HG03108 (cell line): ENCODE data around the gene PLA2G2C.

Experiments used
- ATAC-seq: cut with Tn5 transposase; IDR thresholded peaks from one replicate; pipeline ENCODE4 v1.9.1; 2021; ENCODE audit warnings: moderate library complexity; ENCODE audit not compliant: unreplicated experiment

PLA2G2C gene

GRCh38 chr1:20184997-20185833 lies 1.1 kb downstream of the PLA2G2C start:
- no peak for ATAC-seq

DNA sequence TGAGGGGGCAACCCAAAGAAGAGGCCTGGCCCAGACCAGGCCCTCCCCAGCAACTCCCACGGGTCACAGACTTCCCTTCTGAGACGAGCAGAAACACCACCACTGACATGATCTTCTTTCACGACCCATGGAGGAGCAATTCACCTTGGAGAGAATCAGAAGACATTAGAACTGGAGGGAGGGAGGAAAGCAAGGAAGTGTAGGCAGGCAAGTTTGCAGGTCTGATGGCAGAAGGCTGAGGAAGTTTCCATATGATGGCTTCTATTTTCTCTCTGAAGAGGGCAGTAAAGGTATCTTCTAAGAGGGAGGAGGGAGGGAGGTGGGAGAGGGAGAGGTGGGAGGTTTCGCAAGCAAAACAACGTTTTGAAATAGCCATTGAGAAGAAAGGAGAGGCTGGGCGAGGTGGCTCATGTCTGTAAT lies 1.8 kb downstream of the PLA2G2C start:
- ATAC-seq = no peak

- no peak for ATAC-seq
These were observed 2.6 kb downstream of the PLA2G2C start for GRCh38 chr1:20183616-20184271.

DNA sequence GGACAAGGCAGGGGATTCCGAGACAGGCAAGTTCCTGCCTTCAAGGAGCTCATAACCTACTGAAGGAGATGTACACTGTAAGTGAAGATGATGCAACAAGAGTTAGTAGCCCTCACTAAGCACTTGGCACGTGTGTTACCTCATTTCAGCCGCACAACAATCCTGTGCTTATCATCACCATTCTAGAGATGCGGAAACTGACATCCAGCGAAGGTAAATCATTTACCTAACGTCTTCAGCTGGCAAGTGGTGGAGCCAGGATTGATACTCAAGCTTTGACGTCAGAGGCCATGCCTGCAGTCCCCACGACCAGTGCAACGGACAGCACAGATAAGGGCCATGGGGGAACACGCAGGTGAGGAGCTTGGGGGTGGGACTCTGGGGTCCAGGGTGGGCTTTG lies 3.3 kb downstream of the PLA2G2C start:
- no peak for ATAC-seq

DNA sequence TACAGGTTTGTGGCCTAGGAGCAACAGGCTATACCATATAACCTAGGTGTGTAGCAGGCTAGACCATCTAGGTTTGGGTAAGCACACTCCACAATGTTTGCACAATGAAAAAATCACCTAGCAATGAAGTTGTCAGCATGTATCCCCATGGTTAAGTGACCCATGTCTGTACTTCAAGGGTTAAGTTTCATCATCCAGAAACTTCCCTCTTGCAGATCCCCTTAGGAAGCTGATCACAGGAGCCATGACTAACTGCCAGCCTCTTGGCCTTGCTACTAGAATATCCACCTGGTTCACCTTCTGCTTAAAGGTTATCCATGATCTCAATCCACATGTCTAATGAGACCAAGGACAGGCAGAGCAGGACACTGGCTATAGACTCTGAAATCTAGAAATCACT lies 3.9 kb downstream of the PLA2G2C start:
- no peak for ATAC-seq

DNA sequence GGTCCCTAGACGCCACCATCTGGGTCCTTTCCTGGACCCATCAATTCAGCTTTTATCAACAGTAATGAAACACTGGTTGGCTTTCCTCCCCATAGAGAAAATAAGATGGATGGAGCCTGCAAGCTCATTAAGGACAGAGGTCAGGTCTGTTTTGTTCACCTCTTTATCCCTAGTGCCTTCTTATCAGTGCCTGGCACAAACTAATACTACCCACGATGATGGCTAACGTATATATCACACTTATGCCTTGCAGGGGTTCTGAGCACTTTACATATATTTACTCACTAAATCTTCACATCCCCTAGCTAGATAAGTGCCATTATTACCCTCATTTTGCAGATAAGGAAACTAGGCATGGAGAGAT lies 5.5 kb downstream of the PLA2G2C start:
- no peak for ATAC-seq

DNA sequence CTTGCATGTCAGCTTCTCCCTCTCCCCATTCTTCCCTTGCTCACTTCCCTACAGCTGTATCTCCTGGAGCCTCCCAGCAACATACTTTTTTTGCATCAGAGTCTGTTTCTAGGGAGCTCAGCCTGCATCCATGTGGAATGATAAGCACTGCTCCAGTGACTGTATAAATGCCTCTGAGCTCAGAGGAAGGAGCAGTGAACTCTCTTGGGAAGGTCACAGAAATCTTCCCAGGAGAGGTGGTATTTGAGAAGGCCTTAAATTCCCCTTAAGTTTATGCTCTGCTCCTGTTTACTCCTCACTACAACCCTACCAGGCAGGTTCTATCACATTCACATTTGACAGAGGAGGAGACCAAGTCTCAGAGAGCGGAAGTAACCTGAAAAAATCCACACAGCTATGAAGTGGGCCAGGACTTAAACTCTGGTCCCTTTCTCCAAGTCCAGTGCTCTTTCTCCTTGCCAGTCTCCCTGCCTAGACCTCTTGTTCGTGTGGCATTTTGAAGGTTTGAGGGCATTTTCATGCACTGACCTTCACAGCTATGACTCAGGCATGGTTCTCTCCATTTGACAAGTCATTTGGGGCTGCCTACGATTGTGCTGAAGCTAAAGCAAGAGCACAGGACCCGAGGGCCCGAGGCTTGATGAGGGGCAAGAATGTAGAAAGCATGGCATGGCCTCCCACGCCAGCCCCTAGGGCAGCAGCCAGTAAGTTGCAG lies 6.0 kb downstream of the PLA2G2C start:
- no peak for ATAC-seq

DNA sequence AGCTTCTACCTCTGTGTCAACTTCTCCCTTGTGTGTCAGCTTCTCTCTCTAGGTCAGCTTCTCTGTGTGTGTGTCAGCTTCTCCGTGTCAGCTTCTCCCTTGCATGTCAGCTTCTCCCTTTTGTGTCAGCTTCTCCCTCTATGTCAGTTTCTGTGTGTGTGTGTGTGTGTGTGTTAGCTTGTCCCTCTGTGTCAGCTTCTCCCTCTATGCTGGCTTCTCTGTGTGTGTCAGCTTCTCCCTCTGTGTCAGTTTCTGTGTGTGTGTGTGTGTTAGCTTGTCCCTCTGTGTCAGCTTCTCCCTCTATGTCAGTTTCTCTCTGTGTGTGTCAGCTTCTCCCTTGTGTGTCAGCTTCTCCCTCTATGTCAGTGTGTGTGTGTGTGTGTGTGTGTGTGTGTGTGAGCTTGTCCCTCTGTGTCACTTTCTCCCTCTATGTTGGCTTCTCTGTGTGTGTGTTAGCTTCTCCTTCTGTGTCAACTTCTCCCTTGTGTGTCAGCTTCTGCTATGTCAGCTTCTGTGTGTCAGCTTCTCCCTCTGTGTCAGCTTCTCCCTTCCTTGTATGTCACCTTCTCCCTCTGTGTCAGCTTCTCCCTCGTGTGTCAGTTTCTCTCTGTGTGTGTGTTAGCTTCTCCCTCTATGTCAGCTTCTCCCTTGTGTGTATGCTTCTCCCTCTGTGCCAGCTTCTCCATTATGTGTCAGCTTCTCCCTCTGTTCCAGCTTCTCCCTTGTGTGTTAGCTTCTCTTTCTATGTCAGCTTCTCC lies 6.8 kb downstream of the PLA2G2C start:
- ATAC-seq = no peak

DNA sequence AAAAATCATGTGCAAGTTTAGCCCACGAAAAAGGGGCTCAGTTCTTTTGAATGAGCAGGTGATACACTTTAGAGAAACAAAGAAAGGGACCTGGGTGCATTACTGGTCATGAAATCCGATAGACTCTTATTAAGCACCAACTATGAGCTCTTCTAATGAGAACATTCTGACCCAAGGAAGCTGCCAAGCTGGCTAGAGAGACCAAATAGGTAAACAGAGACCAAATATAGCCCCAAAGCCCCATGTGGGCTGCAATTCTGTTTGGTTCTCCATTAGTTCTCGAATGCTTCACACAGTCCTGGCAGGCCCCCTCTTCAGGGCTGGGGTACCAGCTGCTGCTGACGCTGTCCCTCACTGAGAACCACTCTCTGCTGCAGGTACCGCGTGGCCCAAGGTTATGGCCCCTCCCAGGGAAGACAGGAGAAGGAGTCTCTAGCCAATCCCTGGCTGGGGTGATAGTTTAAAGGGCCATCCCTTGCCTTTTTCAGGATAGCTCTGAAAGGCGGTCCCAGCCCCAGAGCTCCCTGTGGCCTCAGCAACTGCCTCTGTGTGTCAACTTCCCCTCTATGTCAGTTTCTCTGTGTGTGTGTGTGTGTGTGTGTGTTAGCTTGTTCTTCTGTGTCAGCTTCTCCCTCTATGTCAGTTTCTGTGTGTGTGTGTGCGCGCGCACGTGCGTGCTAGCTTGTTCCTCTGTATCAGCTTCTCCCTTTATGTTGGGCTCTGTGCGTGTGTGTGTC lies 7.5 kb downstream of the PLA2G2C start:
- no peak for ATAC-seq

- no peak for ATAC-seq
These were observed 11.2 kb downstream of the PLA2G2C start for GRCh38 chr1:20174937-20175666.

GRCh38 chr1:20172033-20172590 lies 14.2 kb downstream of the PLA2G2C start:
- no peak for ATAC-seq

DNA sequence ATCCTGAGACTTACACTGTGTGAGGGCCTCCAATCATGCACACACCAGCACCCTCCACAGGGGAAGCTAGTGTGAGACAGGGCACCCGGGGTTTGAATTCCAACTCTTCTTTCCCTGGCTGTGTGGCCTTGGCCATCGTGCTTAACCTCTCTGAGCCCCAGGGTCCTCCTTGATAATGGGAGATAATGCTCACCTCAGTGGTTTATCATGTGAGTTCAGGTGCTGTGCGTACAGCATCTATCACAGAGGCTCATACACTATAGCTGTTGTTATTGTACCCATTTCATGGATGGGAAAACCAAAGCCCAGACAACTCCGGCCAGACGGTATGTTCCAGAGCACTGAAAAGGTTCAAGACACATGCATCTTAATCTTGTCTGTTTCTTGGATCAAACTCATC lies 16.4 kb downstream of the PLA2G2C start:
- no peak for ATAC-seq

- ATAC-seq = no peak
These were observed 17.5 kb downstream of the PLA2G2C start for GRCh38 chr1:20168564-20169491.

GRCh38 chr1:20167126-20167525 lies 19.2 kb downstream of the PLA2G2C start:
- no peak for ATAC-seq

GRCh38 chr1:20166051-20166450 lies 20.3 kb downstream of the PLA2G2C start:
- ATAC-seq = no peak

DNA sequence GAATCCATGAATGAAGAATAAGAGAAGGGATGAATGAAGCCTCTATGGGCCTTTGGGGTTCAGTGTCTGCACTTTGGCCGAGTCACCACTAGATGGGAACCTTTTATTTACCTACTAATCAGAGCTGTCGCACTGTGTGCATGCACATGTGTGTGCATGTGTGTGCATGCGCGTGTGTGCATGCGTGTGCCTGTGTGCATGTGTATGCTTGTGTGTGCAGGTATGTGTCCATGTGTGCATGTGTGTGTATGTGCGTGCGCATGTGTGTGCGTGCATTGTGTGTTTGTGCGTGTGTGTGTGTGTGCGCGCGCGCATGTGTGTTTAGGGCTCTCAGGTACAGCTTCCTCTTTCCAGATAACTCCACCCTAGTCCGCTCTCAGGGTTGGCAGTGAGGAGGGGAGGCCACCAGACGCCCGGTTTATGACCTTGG lies 20.8 kb downstream of the PLA2G2C start:
- no peak for ATAC-seq

DNA sequence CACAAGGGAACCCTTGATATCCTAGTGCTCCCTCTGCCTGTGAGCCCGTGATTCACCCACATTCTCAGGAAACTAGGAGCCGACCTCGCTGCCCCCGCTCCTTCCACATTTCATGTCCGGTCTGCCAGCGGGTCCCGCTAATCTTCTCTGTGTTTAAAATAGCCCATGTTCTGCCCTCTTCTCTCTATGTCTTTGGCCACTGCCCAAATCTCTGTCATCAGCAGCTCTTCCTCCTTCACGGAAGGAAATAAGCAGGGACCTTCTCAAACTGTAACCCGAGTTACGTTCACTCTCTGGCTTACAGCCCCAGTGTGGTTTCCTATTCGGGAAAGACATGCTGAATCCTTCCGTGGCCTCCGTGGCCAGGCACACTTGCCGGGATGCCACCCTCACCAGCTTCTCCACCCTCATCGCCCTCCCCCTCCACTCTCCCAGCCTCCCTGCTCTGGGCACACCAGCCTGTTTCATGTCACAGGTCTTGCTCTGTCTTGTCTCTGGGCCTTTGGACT lies 21.6 kb downstream of the PLA2G2C start:
- no peak for ATAC-seq

DNA sequence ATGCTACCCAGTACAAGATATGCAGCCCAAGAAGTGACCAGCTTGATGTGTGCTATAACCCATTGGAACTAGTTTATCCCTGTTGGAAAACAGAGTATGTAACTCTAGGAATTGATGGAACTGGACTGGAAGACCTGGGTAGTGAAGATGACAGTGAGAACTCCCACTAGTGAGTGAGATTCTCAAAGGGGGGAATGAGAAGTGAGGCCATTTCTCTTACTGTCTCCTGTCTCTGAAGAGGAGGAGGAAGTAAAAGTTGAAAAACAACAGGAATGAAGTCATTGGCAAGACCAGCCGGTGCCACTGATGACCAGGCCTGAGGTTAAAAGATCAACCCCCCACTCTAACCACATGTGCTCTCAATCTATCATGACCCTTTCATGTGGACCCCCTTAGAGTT lies 26.3 kb downstream of the PLA2G2C start:
- ATAC-seq = no peak
